GM18505 (cell line): ENCODE results near the gene SFMBT2.

Experiments
- ATAC-seq: cut with Tn5 transposase; IDR thresholded peaks from one replicate; pipeline ENCODE4 v1.9.1; 2021; ENCODE audit not compliant: unreplicated experiment
- POLR2A ChIP-seq: IDR thresholded peaks from 4 replicates; pipeline ENCODE4 v1.6.1; 2011; ENCODE audit warnings: borderline replicate concordance; ENCODE audit not compliant: insufficient read depth, insufficient read length; ENCODE audit errors: extremely low read depth

SFMBT2 gene

DNA sequence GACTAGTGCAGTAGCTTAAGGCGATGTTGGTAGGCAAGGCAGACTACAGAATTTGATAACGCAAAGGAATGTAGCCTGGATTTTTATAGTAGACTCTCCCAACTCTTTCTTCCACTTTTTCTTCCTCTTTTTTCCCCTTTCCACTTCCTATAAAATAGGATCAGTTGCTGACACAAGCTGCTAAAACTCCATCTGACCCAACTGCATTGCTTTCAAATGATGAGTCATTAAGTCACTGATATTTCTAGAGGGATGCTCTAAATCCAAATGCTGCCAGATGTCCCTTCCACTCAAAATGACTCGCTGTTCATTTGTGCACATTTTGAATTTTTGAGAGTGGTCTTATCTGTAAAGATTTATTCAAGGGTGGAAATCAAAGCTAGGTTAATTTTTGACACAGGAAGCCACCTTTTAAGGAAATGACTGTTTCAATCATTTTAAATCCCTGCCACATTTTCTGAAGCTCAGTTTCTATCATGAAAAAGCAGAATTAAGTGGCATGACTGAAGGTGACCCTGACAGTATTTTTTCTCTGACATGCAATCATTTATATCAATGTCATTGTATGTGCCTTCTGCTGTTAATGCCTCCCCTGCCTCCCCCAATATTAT is 25.8 kb upstream of the SFMBT2 start:
- ATAC-seq: no peak

DNA sequence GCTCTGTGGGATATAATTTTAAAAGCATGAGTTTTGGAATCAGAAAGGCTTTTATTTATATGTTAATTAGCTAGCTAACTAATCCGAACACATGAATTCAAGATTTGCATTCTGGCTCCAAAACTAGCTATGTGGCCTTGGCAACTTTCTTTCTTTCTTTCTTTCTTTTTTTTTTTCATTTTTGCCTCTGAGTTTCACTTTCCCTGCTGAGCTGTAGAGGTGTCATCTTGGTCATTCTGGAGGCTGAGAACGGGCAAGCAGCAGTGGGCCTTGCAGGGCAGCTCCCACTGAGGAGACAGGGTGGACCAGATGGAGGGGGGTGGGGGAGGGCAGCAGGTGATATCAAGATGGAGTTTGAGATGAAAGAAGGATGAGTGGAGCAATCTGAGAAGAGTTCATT is 24.8 kb upstream of the SFMBT2 start:
- no peak for ATAC-seq
- no peak for TF ChIP-seq POLR2A

More for the DNA sequence above, 25.8 kb upstream of the SFMBT2 start:
- TF ChIP-seq POLR2A: no peak

GRCh38 chr10:7434378-7434777 is 23.5 kb upstream of the SFMBT2 start:
- no peak for TF ChIP-seq POLR2A
- no peak for ATAC-seq

DNA sequence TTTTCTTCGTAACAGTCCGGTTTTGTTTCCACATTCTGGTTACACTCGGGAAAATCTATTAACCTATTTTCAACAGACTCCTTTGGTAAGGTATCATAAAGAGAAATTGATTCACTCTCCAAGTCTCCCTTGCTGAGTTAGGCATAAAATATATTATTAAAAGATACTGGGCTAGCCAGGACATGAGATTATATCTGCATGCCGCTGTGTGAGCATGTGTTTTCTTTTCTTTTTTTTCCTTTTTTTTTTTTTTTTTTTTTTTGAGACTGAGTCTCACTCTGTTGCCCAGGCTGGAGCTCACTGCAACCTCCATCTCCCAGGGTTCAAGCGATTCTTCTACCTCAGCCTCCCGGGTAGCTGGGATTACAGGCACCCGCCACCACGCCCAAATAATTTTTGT is 23.0 kb upstream of the SFMBT2 start:
- ATAC-seq: no peak
- no peak for TF ChIP-seq POLR2A

GRCh38 chr10:7432884-7433726 is 22.3 kb upstream of the SFMBT2 start:
- no peak for ATAC-seq
- TF ChIP-seq POLR2A: no peak

GRCh38 chr10:7428673-7429350 is 18.0 kb upstream of the SFMBT2 start:
- no peak for TF ChIP-seq POLR2A
- ATAC-seq: no peak

- no peak for TF ChIP-seq POLR2A
- no peak for ATAC-seq
These were observed 15.5 kb upstream of the SFMBT2 start for GRCh38 chr10:7426349-7426748.

GRCh38 chr10:7425691-7426090 is 14.9 kb upstream of the SFMBT2 start:
- no peak for TF ChIP-seq POLR2A
- ATAC-seq: no peak

DNA sequence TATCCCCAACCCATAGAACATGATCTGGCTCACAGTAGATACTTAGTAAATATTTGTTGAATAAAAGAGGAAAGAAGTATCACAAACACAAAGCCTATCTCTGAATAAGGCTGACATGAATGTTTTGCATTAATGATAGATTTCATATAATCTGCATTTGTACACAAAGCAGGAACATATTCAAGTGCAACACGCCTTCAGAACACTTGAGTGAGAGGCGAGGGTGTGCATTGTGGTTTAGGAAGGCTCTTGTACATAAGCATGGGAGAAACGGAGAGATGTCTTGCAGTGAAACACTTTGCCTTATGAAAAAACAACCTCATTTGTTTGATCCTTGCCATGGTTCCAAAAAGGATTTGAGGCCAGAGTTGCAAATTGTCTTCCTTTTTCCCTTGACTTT is 14.1 kb upstream of the SFMBT2 start:
- no peak for ATAC-seq
- no peak for TF ChIP-seq POLR2A

GRCh38 chr10:7424315-7424714 is 13.5 kb upstream of the SFMBT2 start:
- ATAC-seq: no peak
- TF ChIP-seq POLR2A: no peak

DNA sequence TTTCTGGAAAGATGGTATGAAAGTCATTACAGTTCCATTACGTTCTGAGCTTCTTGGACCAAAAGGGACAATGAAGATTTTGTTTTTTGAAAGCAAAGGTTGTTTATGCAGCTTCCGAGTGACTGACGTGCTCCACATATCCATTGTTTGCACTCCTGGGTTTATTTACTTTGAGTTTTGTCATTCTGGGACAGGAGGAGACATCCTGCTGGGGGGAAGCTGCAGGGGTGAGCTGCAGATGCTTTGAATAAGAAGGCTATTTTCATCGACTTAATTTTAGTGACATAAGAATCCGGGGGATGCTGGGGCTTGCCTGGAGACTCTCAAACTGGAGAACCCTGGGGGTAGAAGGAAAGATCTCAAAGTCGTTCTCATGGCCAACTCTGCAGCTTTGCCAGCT is 12.7 kb upstream of the SFMBT2 start:
- no peak for ATAC-seq
- no peak for TF ChIP-seq POLR2A

- no peak for TF ChIP-seq POLR2A
These were observed 10.7 kb upstream of the SFMBT2 start for GRCh38 chr10:7421526-7421925.

GRCh38 chr10:7419998-7420397 is 9.2 kb upstream of the SFMBT2 start:
- TF ChIP-seq POLR2A: no peak
- ATAC-seq: no peak

More at GRCh38 chr10:7421526-7421925, 10.7 kb upstream of the SFMBT2 start:
- no peak for ATAC-seq

DNA sequence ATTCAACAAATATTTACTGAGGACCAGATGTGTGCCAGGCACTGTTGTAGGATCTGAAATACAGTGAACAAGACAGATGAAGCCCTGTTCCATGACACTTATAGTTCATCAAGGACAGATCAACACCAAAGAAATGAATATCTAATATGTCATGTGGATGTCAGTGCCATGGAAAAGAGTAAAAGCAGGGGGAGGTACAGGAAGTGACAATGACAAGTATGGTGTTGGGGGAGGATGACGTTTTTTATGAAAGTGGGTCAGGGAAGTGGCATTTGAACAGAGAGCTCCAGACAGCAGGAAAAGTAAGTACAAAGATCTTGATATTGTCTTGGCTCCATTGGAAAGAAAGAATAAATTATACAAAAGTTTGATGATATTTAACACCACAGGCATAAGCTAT is 7.0 kb upstream of the SFMBT2 start:
- no peak for TF ChIP-seq POLR2A
- no peak for ATAC-seq

DNA sequence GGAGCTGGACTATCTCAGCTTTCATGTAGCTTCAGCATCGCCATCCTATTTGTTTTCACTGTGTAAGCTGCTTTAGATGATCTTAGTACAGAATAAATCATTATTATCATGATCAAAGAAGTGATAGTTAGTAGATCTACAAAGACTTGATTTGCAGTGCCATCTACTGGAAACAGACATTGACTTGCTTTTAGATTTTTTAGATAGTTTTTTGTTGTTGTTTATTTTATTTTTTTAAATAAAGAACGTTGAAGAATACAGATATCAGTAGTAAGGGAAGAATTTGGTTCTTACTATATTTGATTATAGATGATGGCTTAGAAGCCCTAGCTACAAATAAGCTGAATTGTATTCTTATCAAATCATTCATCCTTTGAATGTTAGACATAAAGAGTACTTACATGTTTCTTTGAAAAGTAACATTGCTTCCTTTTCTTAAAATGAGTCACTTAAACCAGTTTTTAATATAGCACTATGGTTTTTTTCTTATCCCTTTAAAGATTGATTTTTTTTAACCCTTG is 6.3 kb upstream of the SFMBT2 start:
- TF ChIP-seq POLR2A: no peak
- no peak for ATAC-seq

- ATAC-seq: no peak
- TF ChIP-seq POLR2A: no peak
These were observed 3.9 kb upstream of the SFMBT2 start for GRCh38 chr10:7414766-7415165.
